Activated B cell treated with CpG ODN at 0.5 μM for 24 hours (primary cell): ENCODE data around the gene IFNA13. TPM values are rescaled to one million over a fixed set of nuclear protein-coding genes. Genes with fewer than 3 reads are reported as not detected.
A peak's percentile ranks its signal among the peaks of the same experiment; 100 is the strongest.

Experiments used
- ATAC-seq: fragments of 200-7000 bp; cut with Tn5 transposase; one replicate; pipeline ENCODE4 v1.10.0; 2021; ENCODE audit warnings: low read depth, mild to moderate bottlenecking, moderate library complexity
- CTCF ChIA-PET: fragments of 350-600 bp; sonication (Branson Sonifier 250); formaldehyde crosslinking; loops from one replicate; lab custom pipeline; 2021; ENCODE audit warnings: antibody characterized with exemption; lab: Charles Lee
- POLR2A ChIA-PET: fragments of 350-600 bp; sonication (Branson Sonifier 250); formaldehyde crosslinking; loops from one replicate; lab custom pipeline; 2021; ENCODE audit warnings: antibody characterized with exemption; lab: Charles Lee
- DNase-seq: peaks from one replicate; pipeline ENCODE4 v3.0.0; 2022
- H3K27ac Mint-ChIP-seq: one replicate; pipeline ENCODE4 v1.8.0; 2020; ENCODE audit warnings: mixed read lengths
- H3K27me3 Mint-ChIP-seq: one replicate; pipeline ENCODE4 v1.8.0; 2021; ENCODE audit warnings: mixed read lengths
- H3K36me3 Mint-ChIP-seq: one replicate; pipeline ENCODE4 v1.8.0; 2021; ENCODE audit warnings: low read depth, mixed read lengths
- H3K4me1 Mint-ChIP-seq: one replicate; pipeline ENCODE4 v1.8.0; 2021; ENCODE audit warnings: mixed read lengths
- H3K4me3 Mint-ChIP-seq: one replicate; pipeline ENCODE4 v1.8.0; 2020; ENCODE audit warnings: mild to moderate bottlenecking, mixed read lengths
- H3K9me3 Mint-ChIP-seq: one replicate; pipeline ENCODE4 v1.8.0; 2020; ENCODE audit warnings: mixed read lengths
- CTCF ChIP-seq: fragments of 200-600 bp; IDR thresholded peaks from one replicate; pipeline ENCODE4 v1.8.0; 2022; ENCODE audit warnings: antibody characterized with exemption, mild to moderate bottlenecking
- intact Hi-C: fragments of 100-400 bp; cut with micrococcal nuclease; formaldehyde crosslinking; loops from one replicate; pipeline ENCODE4 v1.15.1; 2024
- total RNA-seq: library from RNA; stranded (reverse); gene quantifications from 2 replicates; pipeline ENCODE4 v1.2.3, GENCODE V29; 2022

The IFNA13 gene
- total RNA-seq, 1 donor from 2014 or later, result not detected

- Mint-ChIP-seq H3K36me3 (peaks cover 26% of the 10 kb centered on the region), H3K9me3 (no peaks in the 10 kb centered on the region), H3K27ac (peak within 1 kb of the TSS; percentile 87), H3K27me3 (peaks cover 7% of the 10 kb centered on the region), H3K4me1 (peaks cover 50% of the 10 kb centered on the region), H3K4me3 (peak within 1 kb of the TSS; percentile 91)
- intact Hi-C loops, result loop anchor here (1.0 to 10.0 kb wide), 8 partner anchors 9 to 906 kb away; partner anchors contain the start of gene FOCAD
- ChIA-PET POLR2A (interaction anchor here (0.6 to 2.0 kb wide), 4 partner anchors 30 to 339 kb away, joined by 4 to 9 read pairs (median 6); no protein-coding TSS in a partner anchor), CTCF (interaction anchor here (0.7 to 7.1 kb wide), 6 partner anchors 9 to 120 kb away, joined by 3 to 50 read pairs (median 5); no protein-coding TSS in a partner anchor)
- DNase-seq (peak; percentile 76), ATAC-seq (peak; percentile 88)
- TF ChIP-seq CTCF, result no peak
Measured at GRCh38 chr9:21334701-21335632, 32.9 kb downstream of the IFNA13 start, which contains the start of gene KLHL9. KLHL9 (minus strand) TSS chr9:21335404; CDS start chr9:21334859, 545 bp downstream.

- DNase-seq, result no peak
- ChIA-PET CTCF (interaction anchor here (7.1 kb wide), 1 partner anchor 63 kb away, joined by 50 read pairs; no protein-coding TSS in a partner anchor), POLR2A (no interaction called here)
- peaks cover 55% of the 10 kb centered on the region for H3K4me1 Mint-ChIP-seq
- TF ChIP-seq CTCF, result no peak
- peaks cover 28% of the 10 kb centered on the region for H3K36me3 Mint-ChIP-seq
- H3K27me3 Mint-ChIP-seq, result no peaks in the 10 kb centered on the region
- H3K27ac Mint-ChIP-seq, result no peak overlapping the region
- no peaks in the 10 kb centered on the region for H3K9me3 Mint-ChIP-seq
- no peak for ATAC-seq
- intact Hi-C loops, result loop anchor here (10.0 kb wide), 1 partner anchor 648 kb away; the partner anchor contains the start of gene FOCAD
- peak overlapping the region; percentile 91 for H3K4me3 Mint-ChIP-seq
Measured at GRCh38 chr9:21333226-21333625, 34.6 kb downstream of the IFNA13 start.

GRCh38 chr9:21331676-21332402 lies 36.0 kb downstream of the IFNA13 start:
- peaks cover 28% of the 10 kb centered on the region for H3K36me3 Mint-ChIP-seq
- CTCF ChIA-PET, result interaction anchor here (1.0 to 7.1 kb wide), 4 partner anchors 64 to 134 kb away, joined by 3 to 50 read pairs (median 3); no protein-coding TSS in a partner anchor
- intact Hi-C loops, result loop anchor here (10.0 kb wide), 1 partner anchor 647 kb away; the partner anchor contains the start of gene FOCAD
- no peaks in the 10 kb centered on the region for H3K27me3 Mint-ChIP-seq
- DNase-seq (no peak), ATAC-seq (no peak)
- POLR2A ChIA-PET, result no interaction called here
- no peak for TF ChIP-seq CTCF
- H3K4me3 Mint-ChIP-seq, result no peak overlapping the region
- no peaks in the 10 kb centered on the region for H3K9me3 Mint-ChIP-seq
- peaks cover 60% of the 10 kb centered on the region for H3K4me1 Mint-ChIP-seq
- no peak overlapping the region for H3K27ac Mint-ChIP-seq

GRCh38 chr9:21326526-21327139 lies 41.2 kb downstream of the IFNA13 start:
- Mint-ChIP-seq H3K4me1 (peaks cover 29% of the 10 kb centered on the region), H3K4me3 (no peak overlapping the region), H3K27me3 (no peaks in the 10 kb centered on the region), H3K36me3 (peaks cover 48% of the 10 kb centered on the region), H3K9me3 (no peaks in the 10 kb centered on the region), H3K27ac (no peak overlapping the region)
- DNase-seq, result no peak
- CTCF ChIA-PET, result interaction anchor here (0.8 to 4.4 kb wide), 29 partner anchors 8 to 487 kb away, joined by 3 to 79 read pairs (median 5); partner anchors contain the start of gene KLHL9
- POLR2A ChIA-PET, result interaction anchor here (0.8 to 1.0 kb wide), 2 partner anchors 70 to 129 kb away, joined by 3 to 4 read pairs; no protein-coding TSS in a partner anchor
- intact Hi-C loops, result loop anchor here (1.0 to 5.0 kb wide), 6 partner anchors 9 to 463 kb away; partner anchors contain the start of gene KLHL9
- peak; percentile 81 for ATAC-seq
- peak; percentile 68 for TF ChIP-seq CTCF
